HepG2 (cell line): Measurements from ENCODE around the gene CCDC85C. TPM values are rescaled to one million over a fixed set of nuclear protein-coding genes. Genes with fewer than 3 reads are reported as not detected.

Source experiments
- ATAC-seq: fragments of 200-7000 bp; cut with Tn5 transposase; 3 replicates; pipeline ENCODE4 v1.9.1; 2020; ENCODE audit warnings: mild to moderate bottlenecking, moderate library complexity
- BruUV-seq: library from RNA; stranded (reverse); fragments of 400-500 nt; replicated peaks from 2 replicates; lab custom pipeline; 2021; lab: Mats Ljungman, UMichigan
- CTCF ChIA-PET: fragments of 300-600 bp; formaldehyde crosslinking; extraction: SDS; loops from one replicate; lab custom pipeline; 2021; ENCODE audit warnings: low total read pairs, inconsistent platforms, low intra/inter-chr PET ratio; lab: Yijun Ruan, JAX
- POLR2A ChIA-PET: fragments of 350-600 bp; sonication (Branson Sonifier 250); formaldehyde crosslinking; loops from one replicate; lab custom pipeline; 2020; ENCODE audit warnings: antibody characterized with exemption, inconsistent platforms; lab: Yijun Ruan, JAX
- DNase-seq: peaks from one replicate; pipeline ENCODE4 v3.0.0-alpha.2; 2015; ENCODE audit warnings: low spot score
- FAIRE-seq: peaks from 3 replicates; lab custom pipeline; 2011; peaks lifted over from hg19 to GRCh38; lab: Jason Lieb, UNC
- H2AFZ ChIP-seq: one replicate; pipeline ENCODE4 v1.6.1; 2011; ENCODE audit warnings: low read length, inconsistent platforms
- H3K27ac ChIP-seq: fragments of 300-600 bp; 3 replicates; pipeline ENCODE4 v1.8.0; 2011; ENCODE audit warnings: mixed run types, mild to moderate bottlenecking, mixed read lengths, low read length, inconsistent platforms; ENCODE audit not compliant: insufficient read depth; ENCODE audit errors: extremely low read length
- H3K27me3 ChIP-seq, 2 experiments: fragments of 200-600 bp in 1 of 2; 2 replicates in 1 of 2; 3 replicates in 1 of 2; pipeline versions ENCODE4 v1.6.0 to v1.8.0; 2011; ENCODE audit warnings: low read length in 2 of 2, mild to moderate bottlenecking in 2 of 2, moderate library complexity in 2 of 2, inconsistent platforms in 1 of 2; ENCODE audit not compliant: insufficient read depth in 2 of 2, control insufficient read depth in 1 of 2
- H3K36me3 ChIP-seq, 2 experiments: fragments of 200-600 bp in 1 of 2; replicated peaks in 1 of 2; 2 replicates in 1 of 2; 3 replicates in 1 of 2; pipeline versions ENCODE4 v1.5.1 to v1.8.0; 2011; ENCODE audit warnings: low read length in 2 of 2, inconsistent platforms in 1 of 2; ENCODE audit not compliant: insufficient read depth in 2 of 2, control insufficient read depth in 1 of 2
- H3K4me1 ChIP-seq: 2 replicates; pipeline ENCODE4 v1.5.1; 2012; ENCODE audit warnings: low read length, inconsistent platforms; ENCODE audit not compliant: insufficient read depth
- H3K4me2 ChIP-seq: 2 replicates; pipeline ENCODE4 v1.6.0; 2011; ENCODE audit warnings: low read depth, low read length, inconsistent platforms
- H3K4me3 ChIP-seq, 3 experiments: fragments of 200-600 bp in 1 of 3; sonication (generic), shearing (Covaris generic) in 1 of 3; replicated peaks in 1 of 3; 2 replicates each; pipeline ENCODE4 v1.5.1; 2011 to 2016; ENCODE audit warnings: low read length in 3 of 3, inconsistent platforms in 2 of 3, low read depth in 2 of 3, mild to moderate bottlenecking in 2 of 3, control low read depth in 1 of 3, mixed read lengths in 1 of 3; ENCODE audit not compliant: insufficient read depth in 1 of 3
- H3K79me2 ChIP-seq: one replicate; pipeline ENCODE4 v1.6.1; 2011; ENCODE audit warnings: low read length, inconsistent platforms; ENCODE audit not compliant: insufficient read depth
- H3K9ac ChIP-seq: 2 replicates; pipeline ENCODE4 v1.6.0; 2011; ENCODE audit warnings: mild to moderate bottlenecking, low read depth, low read length, inconsistent platforms; ENCODE audit not compliant: insufficient read depth
- H3K9me3 ChIP-seq: 2 replicates; pipeline ENCODE4 v1.5.1; 2012; ENCODE audit warnings: mild to moderate bottlenecking, low read length
- H4K20me1 ChIP-seq: 2 replicates; pipeline ENCODE4 v1.6.0; 2011; ENCODE audit warnings: inconsistent platforms, mild to moderate bottlenecking, low read length, moderate library complexity; ENCODE audit not compliant: insufficient read depth
- CBX2 ChIP-seq, 2 experiments: fragments of 200-600 bp in 1 of 2; sonication (generic); formaldehyde crosslinking in 1 of 2; IDR thresholded peaks; 2 replicates each; pipeline versions ENCODE4 v1.7.0 to v1.8.1; 2018 to 2022; ENCODE audit warnings: low read depth in 2 of 2, low read length in 1 of 2, mild to moderate bottlenecking in 1 of 2, missing genetic modification reagents in 1 of 2
- HDAC1 ChIP-seq: sonication (generic); formaldehyde crosslinking; IDR thresholded peaks from 2 replicates; pipeline ENCODE4 v1.5.1; 2020; ENCODE audit warnings: mild to moderate bottlenecking, missing genetic modification reagents
- MED13 ChIP-seq: sonication (generic); formaldehyde crosslinking; IDR thresholded peaks from 2 replicates; pipeline ENCODE4 v1.5.0; 2020; ENCODE audit warnings: missing genetic modification reagents
- TBX2 ChIP-seq: sonication (generic); formaldehyde crosslinking; IDR thresholded peaks from 2 replicates; pipeline ENCODE4 v1.5.0; 2020; ENCODE audit warnings: missing genetic modification reagents, mild to moderate bottlenecking, borderline replicate concordance
- ZFP36 ChIP-seq: fragments of 150-350 bp; IDR thresholded peaks from 2 replicates; pipeline ENCODE4 v1.6.1; 2018; ENCODE audit warnings: borderline replicate concordance, low read length, low read depth; ENCODE audit not compliant: partially characterized antibody
- ZMYM3 ChIP-seq: sonication (generic); formaldehyde crosslinking; IDR thresholded peaks from 2 replicates; pipeline ENCODE4 v1.5.1; 2020; ENCODE audit warnings: mild to moderate bottlenecking, missing genetic modification reagents
- ZNF292 ChIP-seq: sonication (generic); formaldehyde crosslinking; IDR thresholded peaks from 2 replicates; pipeline ENCODE4 v1.8.1; 2022; ENCODE audit warnings: mild to moderate bottlenecking, low read depth, missing genetic modification reagents, borderline replicate concordance
- ZNF331 ChIP-seq: sonication (generic); formaldehyde crosslinking; IDR thresholded peaks from 2 replicates; pipeline ENCODE4 v1.4.0; 2020; ENCODE audit warnings: missing genetic modification reagents
- ZNF883 ChIP-seq: sonication (generic); formaldehyde crosslinking; IDR thresholded peaks from 2 replicates; pipeline ENCODE4 v1.5.1; 2020; ENCODE audit warnings: mild to moderate bottlenecking, missing genetic modification reagents; ENCODE audit errors: not compliant biosample characterization
- WGBS: methylation state at CpG from one replicate; pipeline ENCODE4 v1.1.6; 2017; ENCODE audit warnings: low lambda C conversion rate; 5-methylcytosine and 5-hydroxymethylcytosine counted together
- in situ Hi-C: cut with HindIII; loops from 2 replicates; pipeline ENCODE4 v1.10.0; 2017; ENCODE audit warnings: low pct_unique_long_range_greater_than_20kb; ENCODE audit not compliant: extremely low pct_ligation_motif_present
- intact Hi-C: fragments of 100-400 bp; cut with micrococcal nuclease; formaldehyde crosslinking; loops from one replicate; pipeline ENCODE4 v1.10.0; 2022; ENCODE audit not compliant: unreplicated experiment
- polyA plus RNA-seq, 8 experiments: library from polyadenylated mRNA; depleted of rRNA in 3 of 8; stranded (reverse) in 7 of 8; unstranded in 1 of 8; fragments of >200 nt; fragmentation: Illumina TruSeq in 4 of 8; extraction: Trizol in 4 of 8; gene quantifications; 2 replicates each; pipeline versions ENCODE4 v1.2.1 to v1.2.3, GENCODE V29; 2011 to 2016; ENCODE audit warnings: low read depth in 4 of 8, missing spikeins in 1 of 8, mixed read lengths in 1 of 8; ENCODE audit not compliant: insufficient read depth in 1 of 8
- total RNA-seq, 5 experiments: library from RNA; depleted of rRNA; stranded (reverse); fragments of >200 nt; fragmentation: Illumina TruSeq; extraction: Trizol; gene quantifications; 2 replicates each; pipeline ENCODE4 v1.2.3, GENCODE V29; 2016; ENCODE audit warnings: low read depth in 1 of 5

Gene CCDC85C
- total and polyA plus RNA-seq, 2 of the 13 experiments (the other 11 are each of a cell fraction or from before 2014, with no cell fraction given): 18.8 to 43.8 TPM

DNA sequence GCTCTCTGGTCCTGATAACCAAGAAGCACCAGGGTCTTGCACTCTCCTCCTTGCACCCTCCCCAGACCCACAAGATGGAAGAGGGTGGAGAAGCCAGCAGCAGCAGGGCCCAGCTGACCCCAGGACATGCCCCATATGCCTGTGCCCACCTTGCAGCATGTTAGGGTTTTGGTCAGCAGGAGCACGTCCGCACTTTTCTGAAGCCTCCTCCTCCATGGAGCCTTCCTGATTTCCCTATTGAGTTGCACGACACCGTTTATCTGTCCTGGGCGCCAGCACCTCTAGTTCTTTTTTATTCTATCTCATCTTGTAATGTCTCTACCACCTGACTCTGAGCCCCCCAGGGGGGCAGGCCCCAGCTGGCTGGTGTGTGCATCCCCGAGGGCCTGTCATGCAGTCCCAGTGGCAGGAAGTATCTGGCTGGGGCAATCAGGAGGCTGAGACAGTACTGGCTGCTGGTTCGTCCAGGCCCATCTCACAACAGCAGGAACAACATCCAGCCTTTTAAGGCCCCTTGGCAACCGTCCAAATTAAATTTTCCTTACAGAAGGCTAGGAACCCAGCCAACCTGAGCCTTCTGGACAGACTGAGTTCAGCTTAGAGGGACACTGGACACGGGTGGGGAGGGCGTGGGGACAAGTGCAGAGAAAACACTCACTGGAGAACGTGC is 39.6 kb downstream of the CCDC85C start:
- intact Hi-C loops: loop anchor here (5.0 kb wide), 1 partner anchor 63 kb away; no protein-coding TSS in a partner anchor
- Histone ChIP-seq H3K9ac (peak overlapping the region; percentile 25; the same call in 1 of the 2 replicates), H3K4me2 (peak overlapping the region; percentile 80; the same call in 1 of the 2 replicates), H2AFZ (no peak overlapping the region), H3K9me3 (no peaks in the 10 kb centered on the region), H3K36me3 (peaks cover 0 to 1% of the 10 kb centered on the region in 2 experiments; a peak in 2 of 5 replicates), H3K4me3 (no peak overlapping the region), H3K4me1 (peaks cover 95% of the 10 kb centered on the region), H3K79me2 (peaks cover 95% of the 10 kb centered on the region), H3K27ac (peak overlapping the region; percentile 91), H4K20me1 (peaks cover 12% of the 10 kb centered on the region), H3K27me3 (no peaks in the 10 kb centered on the region)
- CTCF ChIA-PET: no interaction called here
- WGBS: 79% methylated on average over 7 of the region's 11 CpGs
- BruUV-seq: no TSS peak
- FAIRE-seq: no peak
- ATAC-seq: no peak
- POLR2A ChIA-PET: interaction anchor here (1.0 to 2.2 kb wide), 6 partner anchors 8 to 42 kb away, joined by 3 to 8 read pairs (median 7); partner anchors contain the start of gene CCDC85C
- peak; percentile 51 for DNase-seq
- TF ChIP-seq CBX2 (IDR thresholded peaks at IDR 0.05; ENCODE audit: low read depth, low read length) (no peak), CBX2 (CRISPR knock-in tag; IDR thresholded peaks at IDR 0.05; ENCODE audit: low read depth) (no peak), HDAC1 (no peak), MED13 (CRISPR knock-in tag) (no peak), ZFP36 (peak; percentile 42), ZMYM3 (CRISPR knock-in tag) (0 out of 2 replicates have a peak, but pooled peaks have one; percentile 13), ZNF883 (CRISPR knock-in tag) (no peak), TBX2 (peak; percentile 31; the same call in 1 of the 2 replicates), ZNF331 (no peak), ZNF292 (0 out of 2 replicates have a peak, but pooled peaks have one; percentile 24)
- in situ Hi-C loops: no loop called here
